Skeletal muscle tissue (tissue), 4 donors: Measurements from ENCODE around the gene SOX8. TPM values are rescaled to one million over a fixed set of nuclear protein-coding genes. Genes with fewer than 3 reads are reported as not detected.

ENCODE experiments used
- H3K27ac ChIP-seq: one replicate; pipeline ENCODE4 v1.7.0; 2013; ENCODE audit warnings: mild to moderate bottlenecking, low read depth, low read length, inconsistent platforms
- H3K27me3 ChIP-seq, 3 donors: one replicate each; pipeline ENCODE4 v1.7.0; 2013; ENCODE audit warnings: low read length in 3 of 3; ENCODE audit not compliant: control insufficient read depth in 3 of 3, insufficient read depth in 3 of 3
- H3K36me3 ChIP-seq, 3 donors: one replicate each; pipeline ENCODE4 v1.7.0; 2013; ENCODE audit warnings: low read length in 3 of 3; ENCODE audit not compliant: control insufficient read depth in 3 of 3, insufficient read depth in 3 of 3
- H3K4me1 ChIP-seq, 3 donors: one replicate each; pipeline ENCODE4 v1.7.0; 2013; ENCODE audit warnings: low read length in 3 of 3, mild to moderate bottlenecking in 3 of 3; ENCODE audit not compliant: control insufficient read depth in 3 of 3, insufficient read depth in 3 of 3
- H3K4me3 ChIP-seq, 3 donors: one replicate each; pipeline ENCODE4 v1.7.0; 2013; ENCODE audit warnings: low read length in 3 of 3
- H3K9ac ChIP-seq, 3 donors: one replicate each; pipeline ENCODE4 v1.7.0; 2013; ENCODE audit warnings: low read length in 3 of 3, mild to moderate bottlenecking in 3 of 3, moderate library complexity in 2 of 3, low read depth in 1 of 3
- H3K9me3 ChIP-seq, 3 donors: one replicate each; pipeline ENCODE4 v1.7.0; 2013; ENCODE audit warnings: low read length in 3 of 3; ENCODE audit not compliant: control insufficient read depth in 3 of 3
- total RNA-seq: library from RNA; depleted of rRNA; stranded (reverse); fragments of >200 nt; gene quantifications from one replicate; pipeline ENCODE4 v1.2.3, GENCODE V29; 2014
- donor health status: Osteomylitis.

Gene SOX8
- total RNA-seq, 1 donor from 2014 or later = 26.1 TPM

DNA sequence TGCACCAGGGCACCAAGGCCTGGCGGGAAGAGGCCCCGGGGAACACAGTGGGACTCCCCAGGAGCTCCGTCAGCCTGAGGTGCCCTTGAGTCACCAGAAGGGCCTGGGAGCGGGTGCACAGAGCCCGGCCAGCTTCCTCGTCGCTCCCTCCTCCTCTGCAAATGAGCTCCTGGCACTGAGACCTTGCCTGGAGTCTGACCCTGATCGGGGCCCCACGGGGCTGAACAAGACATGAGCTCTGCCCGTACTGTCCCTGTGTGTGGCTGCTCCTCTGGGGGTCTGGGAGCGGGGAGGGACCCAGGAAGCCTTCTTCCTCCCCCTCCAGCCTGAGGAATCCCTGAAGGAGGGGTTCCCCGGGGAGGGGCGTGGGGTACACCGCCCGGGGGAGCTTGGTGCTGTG is 54.6 kb downstream of the SOX8 start:
- Histone ChIP-seq H3K4me1 (no peaks in the 10 kb centered on the region), H3K36me3 (no peaks in the 10 kb centered on the region), H3K9ac (no peak overlapping the region), H3K27me3 (peaks cover 59 to 81% (median 66%) of the 10 kb centered on the region in 3 donors), H3K9me3 (no peaks in the 10 kb centered on the region), H3K27ac (no peak overlapping the region), H3K4me3 (no peak overlapping the region)

Other genes with a start within 250 kb of the SOX8 start
- 43.3 TPM for gene CIAO3, start 240.8 kb upstream of the SOX8 start, total RNA-seq
- gene MSLN, start 221.0 kb upstream of the SOX8 start, total RNA-seq = 1.0 TPM
- 8.9 TPM for gene RPUSD1, start 193.4 kb upstream of the SOX8 start, total RNA-seq
- 4.2 TPM for gene CHTF18, start 193.2 kb upstream of the SOX8 start, total RNA-seq
- gene GNG13, start 181.0 kb upstream of the SOX8 start, total RNA-seq = not detected
- 6.8 TPM for gene LMF1, start 10.8 kb upstream of the SOX8 start, total RNA-seq
- gene SSTR5, start 91.0 kb downstream of the SOX8 start, total RNA-seq = not detected
- gene C1QTNF8, start 114.5 kb downstream of the SOX8 start, total RNA-seq = not detected
- 26.1 TPM for gene CACNA1H, start 171.3 kb downstream of the SOX8 start, total RNA-seq
- gene TPSG1, start 243.5 kb downstream of the SOX8 start, total RNA-seq = not detected
- gene TPSB2, start 248.4 kb downstream of the SOX8 start, total RNA-seq = not detected